KOPT-K1 (cell line): ENCODE data around the gene TMEM88.
"Not testable (repeated sequence)": the region's sequence is repeated elsewhere in the genome, so short reads cannot be mapped to it uniquely, and the experiment has no call there.

Experiments
- H3K27ac ChIP-seq: fragments of 200-600 bp; sonication (generic); 2 replicates; pipeline ENCODE4 v1.5.1; 2016; ENCODE audit warnings: antibody characterized with exemption, mild to moderate bottlenecking, low read depth, low read length; ENCODE audit not compliant: poor library complexity, severe bottlenecking
- H3K36me3 ChIP-seq: fragments of 200-600 bp; sonication (generic); 2 replicates; pipeline ENCODE4 v1.5.1; 2017; ENCODE audit warnings: antibody characterized with exemption, mild to moderate bottlenecking, low read length, moderate library complexity; ENCODE audit not compliant: insufficient read depth
- H3K9me3 ChIP-seq: fragments of 200-600 bp; sonication (generic); 2 replicates; pipeline ENCODE4 v1.5.1; 2017; ENCODE audit warnings: antibody characterized with exemption, low read length, mild to moderate bottlenecking; ENCODE audit not compliant: insufficient read depth, poor library complexity, severe bottlenecking

TMEM88 gene, protein sequence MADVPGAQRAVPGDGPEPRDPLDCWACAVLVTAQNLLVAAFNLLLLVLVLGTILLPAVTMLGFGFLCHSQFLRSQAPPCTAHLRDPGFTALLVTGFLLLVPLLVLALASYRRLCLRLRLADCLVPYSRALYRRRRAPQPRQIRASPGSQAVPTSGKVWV

DNA sequence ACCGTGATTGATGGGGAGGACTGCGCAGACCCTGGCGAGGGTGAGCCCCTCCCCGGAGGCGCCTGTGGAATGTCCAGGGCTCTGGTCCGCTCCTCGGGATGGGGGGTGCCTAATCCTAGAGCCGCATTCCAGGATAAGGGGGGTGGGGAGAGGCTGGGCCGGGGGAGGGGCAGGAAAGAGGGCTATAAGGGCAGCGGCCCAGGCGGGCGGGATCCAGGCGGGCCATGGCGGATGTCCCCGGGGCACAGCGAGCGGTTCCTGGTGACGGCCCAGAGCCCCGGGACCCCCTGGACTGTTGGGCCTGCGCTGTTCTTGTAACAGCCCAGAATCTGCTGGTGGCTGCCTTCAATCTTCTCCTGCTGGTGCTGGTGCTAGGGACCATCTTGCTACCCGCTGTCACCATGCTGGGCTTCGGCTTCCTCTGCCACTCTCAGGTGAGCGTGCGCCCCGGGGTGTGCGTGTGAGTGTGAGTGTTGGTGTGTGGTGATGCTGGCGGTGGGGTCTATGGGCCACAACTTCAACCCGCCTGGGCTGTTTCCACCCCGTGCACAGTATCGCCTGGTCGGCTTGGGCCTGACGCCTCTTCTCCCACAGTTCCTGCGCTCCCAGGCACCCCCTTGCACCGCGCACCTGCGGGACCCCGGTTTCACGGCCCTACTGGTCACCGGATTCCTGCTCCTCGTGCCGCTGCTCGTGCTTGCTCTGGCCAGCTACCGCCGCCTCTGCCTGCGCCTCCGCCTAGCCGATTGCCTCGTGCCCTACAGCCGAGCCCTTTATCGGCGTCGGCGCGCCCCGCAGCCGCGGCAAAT, at the start of gene TMEM88:
Gene TMEM88, plus strand, starts transcription at position 216 of the 809 bp plus-strand sequence. Its CDS starts 9 bp downstream, at position 225.
- Histone ChIP-seq H3K36me3 (peaks cover 43% of the 10 kb centered on the region), H3K27ac (no peak within 1 kb of the TSS), H3K9me3 (no peaks in the 10 kb centered on the region)

DNA sequence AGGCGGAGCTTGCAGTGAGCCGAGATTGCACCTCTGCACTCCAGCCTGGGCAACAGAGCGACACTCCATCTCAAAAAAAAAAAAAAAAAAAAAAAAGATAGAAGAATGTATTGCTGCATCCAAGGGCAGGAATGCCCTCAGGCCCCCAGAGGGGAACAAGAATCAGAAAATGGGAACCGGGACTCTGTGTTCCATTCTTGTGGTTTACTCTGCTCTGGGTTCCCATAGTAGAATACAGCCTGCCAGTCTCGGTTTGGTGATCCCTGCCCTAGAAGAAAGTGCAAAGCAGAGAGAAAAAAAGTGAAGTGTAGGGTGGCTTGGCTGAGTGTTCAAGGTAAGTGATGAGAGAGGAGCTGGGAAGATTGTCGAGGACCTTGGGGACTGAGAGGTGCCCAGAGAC, 48.3 kb upstream of the TMEM88 start:
- Histone ChIP-seq H3K9me3 (no peaks in the 10 kb centered on the region), H3K27ac (no peak overlapping the region), H3K36me3 (no peaks in the 10 kb centered on the region)

DNA sequence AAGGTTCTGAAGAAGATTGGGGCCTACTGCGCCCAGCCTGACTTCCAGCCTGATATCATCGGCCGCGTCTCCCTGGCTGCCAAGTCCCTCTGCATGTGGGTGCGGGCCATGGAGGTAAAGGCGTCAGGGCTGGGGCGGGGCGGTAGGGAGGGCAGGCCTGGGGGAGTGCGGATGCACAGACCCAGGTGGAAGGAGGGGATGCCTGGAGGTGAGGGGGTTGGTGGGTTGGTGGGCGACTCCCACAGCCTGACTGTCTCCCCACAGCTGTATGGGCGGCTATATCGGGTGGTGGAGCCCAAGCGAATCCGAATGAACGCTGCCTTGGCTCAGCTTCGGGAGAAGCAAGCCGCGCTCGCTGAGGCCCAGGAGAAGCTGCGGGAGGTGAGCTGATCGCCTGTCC, 47.7 kb upstream of the TMEM88 start:
- H3K9me3 ChIP-seq = no peaks in the 10 kb centered on the region
- no peaks in the 10 kb centered on the region for H3K36me3 ChIP-seq
- H3K27ac ChIP-seq = no peak overlapping the region

DNA sequence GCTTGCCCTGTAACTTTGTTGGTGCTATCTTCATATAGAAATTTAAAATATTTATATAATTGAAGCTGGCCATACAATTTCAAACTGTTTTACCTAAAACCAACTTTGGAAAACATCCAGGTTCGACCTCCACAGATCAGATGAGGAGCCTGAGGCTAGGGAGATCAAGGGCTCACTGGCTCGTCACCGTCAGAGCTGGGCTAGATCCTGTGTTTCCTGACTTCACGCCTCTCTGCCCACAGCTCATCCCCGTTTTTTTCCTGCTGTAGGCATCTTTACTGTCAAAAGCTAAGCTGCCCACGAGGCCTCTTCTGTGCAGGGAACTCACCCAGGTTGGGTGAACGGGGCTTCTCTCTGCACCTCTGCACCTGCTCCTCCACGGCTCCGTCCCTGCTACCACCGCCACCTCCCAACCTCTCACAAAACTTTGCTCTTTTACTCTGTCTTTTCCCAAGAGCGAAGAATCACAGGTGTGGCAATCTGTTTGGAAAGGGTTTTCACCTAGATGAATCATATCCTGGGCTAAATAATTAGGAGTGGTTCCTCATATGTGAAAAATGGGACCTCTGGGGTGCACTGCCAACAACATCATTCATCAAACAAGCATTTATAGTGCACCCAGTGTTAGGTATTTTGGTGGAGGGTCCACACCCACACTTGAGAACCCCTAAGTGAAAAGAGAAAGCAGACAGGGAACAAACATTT, 45.6 kb upstream of the TMEM88 start:
- H3K9me3 ChIP-seq = no peaks in the 10 kb centered on the region
- H3K36me3 ChIP-seq = no peaks in the 10 kb centered on the region
- no peak overlapping the region for H3K27ac ChIP-seq

DNA sequence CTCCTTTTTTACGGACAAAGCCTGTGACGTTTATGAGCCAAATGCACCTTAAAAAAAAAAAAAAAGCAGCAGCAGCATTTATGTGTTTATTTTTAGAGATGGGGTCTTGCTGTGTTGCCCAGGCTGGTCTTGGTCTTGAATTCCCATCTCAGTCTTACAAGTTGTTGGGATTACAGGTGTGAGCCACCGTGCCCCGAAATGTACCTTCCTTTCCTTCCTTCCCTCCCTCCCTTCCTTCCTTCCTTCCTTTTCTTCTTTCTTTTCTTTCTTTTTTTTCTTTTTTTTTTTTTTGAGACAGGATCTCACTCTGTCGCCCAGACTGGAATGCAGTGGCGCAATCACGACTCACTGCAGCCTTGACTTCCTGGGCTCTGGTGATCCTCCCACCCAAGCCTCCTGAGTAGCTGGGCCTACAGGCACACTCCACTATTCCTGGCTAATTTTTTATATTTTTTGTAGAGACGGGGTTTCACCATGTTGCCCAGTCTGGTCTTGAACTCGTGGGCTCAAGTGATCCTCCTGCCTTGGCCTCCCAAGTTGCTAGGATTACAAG, 45.0 kb upstream of the TMEM88 start:
- H3K9me3 ChIP-seq, H3K36me3 ChIP-seq, H3K27ac ChIP-seq: not testable (repeated sequence)

DNA sequence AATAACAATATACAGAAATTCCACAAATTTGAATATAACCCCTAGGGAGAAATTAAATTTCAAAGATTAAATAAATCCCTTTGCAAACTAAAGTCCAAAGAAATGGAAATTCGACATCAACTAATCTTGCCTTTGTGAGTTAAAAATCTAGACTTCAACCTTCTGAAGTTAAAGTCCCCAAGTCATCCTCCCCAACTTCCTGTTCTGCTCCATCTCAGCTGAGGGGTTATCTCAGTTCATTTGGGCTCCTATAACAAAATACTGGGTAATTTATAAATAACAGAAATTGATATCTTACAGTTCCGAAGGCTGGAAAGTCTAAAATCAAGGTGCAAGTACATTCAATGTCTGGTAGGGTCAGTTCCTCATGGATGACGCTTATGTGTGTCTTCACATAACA, 43.6 kb upstream of the TMEM88 start:
- no peaks in the 10 kb centered on the region for H3K9me3 ChIP-seq
- no peaks in the 10 kb centered on the region for H3K36me3 ChIP-seq
- H3K27ac ChIP-seq = no peak overlapping the region

DNA sequence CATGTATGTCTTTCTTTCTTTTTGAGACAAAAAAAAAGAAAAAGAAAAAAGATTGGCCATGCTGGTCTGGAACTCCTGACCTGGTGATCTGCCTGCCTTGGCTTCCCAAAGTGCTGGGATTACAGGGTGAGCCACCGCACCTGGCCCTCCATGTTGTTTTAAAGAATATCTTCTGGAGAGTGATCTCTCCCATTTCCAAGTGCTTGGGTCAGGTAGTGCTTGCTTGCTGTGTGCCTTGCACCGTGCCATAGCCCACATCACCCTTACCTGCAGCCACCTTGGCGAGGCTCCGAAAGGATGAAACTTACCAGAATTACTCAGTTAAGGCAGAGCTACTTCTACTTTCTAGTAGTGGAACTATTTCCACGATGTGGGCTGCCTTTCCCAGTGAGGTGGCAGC, 39.9 kb upstream of the TMEM88 start:
- Histone ChIP-seq H3K27ac (no peak overlapping the region), H3K36me3 (no peaks in the 10 kb centered on the region), H3K9me3 (no peaks in the 10 kb centered on the region)

DNA sequence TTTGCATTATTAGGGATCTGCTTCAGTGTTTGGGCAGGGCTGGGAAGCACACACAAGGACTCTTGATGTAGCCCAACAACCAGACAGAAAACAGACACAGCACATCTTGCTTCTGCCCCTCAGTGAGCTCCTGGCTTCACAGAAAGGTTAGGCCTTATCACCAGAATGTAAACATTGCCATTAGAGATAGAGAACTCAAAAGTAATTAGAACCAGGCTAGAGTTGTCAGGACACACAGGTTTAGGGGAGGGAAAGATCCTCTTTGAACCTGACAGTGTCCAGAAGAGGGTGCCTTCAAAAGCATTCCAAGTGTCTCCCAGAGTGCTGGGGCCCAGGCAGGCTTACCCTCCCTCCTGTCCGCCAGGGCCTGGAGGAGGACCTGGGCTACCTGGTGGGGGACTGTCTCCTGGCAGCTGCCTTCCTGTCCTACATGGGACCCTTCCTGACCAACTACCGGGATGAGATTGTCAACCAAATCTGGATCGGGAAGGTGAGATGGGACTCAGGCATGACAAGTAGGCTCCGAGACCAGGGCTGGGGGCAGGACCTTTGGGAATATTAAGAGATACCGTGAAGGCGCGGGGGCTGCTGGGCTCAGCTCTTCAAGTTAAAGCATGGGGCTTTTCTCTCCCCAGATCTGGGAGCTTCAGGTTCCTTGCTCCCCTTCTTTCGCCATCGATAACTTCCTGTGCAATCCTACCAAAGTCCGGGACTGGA, 37.8 kb upstream of the TMEM88 start:
- H3K9me3 ChIP-seq = no peaks in the 10 kb centered on the region
- H3K27ac ChIP-seq = no peak overlapping the region
- no peaks in the 10 kb centered on the region for H3K36me3 ChIP-seq

DNA sequence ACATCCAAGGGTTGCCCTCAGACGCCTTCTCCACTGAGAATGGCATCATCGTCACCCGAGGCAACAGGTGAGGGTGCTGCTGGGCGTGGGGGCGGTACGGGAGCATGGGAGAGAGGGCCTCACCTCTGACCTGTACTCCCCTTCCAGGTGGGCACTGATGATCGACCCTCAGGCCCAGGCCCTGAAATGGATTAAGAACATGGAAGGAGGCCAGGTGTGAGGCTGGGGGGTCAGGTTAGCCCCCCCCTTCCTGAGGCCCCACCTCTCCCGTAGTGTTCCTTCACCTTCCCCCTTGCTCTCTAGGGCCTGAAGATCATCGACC, 37.3 kb upstream of the TMEM88 start:
- no peak overlapping the region for H3K27ac ChIP-seq
- no peaks in the 10 kb centered on the region for H3K36me3 ChIP-seq
- no peaks in the 10 kb centered on the region for H3K9me3 ChIP-seq

DNA sequence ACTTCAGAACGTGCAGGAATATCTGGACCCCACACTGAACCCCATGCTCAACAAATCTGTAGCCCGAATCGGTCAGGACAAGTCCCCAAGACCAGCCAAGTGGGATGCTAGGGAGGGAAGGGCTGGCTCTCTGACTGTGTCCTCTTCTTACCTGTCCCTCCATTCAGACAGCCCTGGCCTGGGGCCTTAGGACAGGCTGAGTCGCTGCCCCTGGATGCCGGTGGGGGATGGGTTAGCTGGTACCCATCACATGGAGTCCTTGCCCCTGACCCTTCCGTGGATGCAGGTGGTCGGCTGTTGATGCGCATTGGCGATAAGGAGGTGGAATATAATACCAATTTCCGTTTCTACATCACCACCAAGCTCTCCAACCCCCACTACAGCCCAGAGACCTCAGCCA, 36.8 kb upstream of the TMEM88 start:
- no peak overlapping the region for H3K27ac ChIP-seq
- H3K36me3 ChIP-seq = no peaks in the 10 kb centered on the region
- no peaks in the 10 kb centered on the region for H3K9me3 ChIP-seq

DNA sequence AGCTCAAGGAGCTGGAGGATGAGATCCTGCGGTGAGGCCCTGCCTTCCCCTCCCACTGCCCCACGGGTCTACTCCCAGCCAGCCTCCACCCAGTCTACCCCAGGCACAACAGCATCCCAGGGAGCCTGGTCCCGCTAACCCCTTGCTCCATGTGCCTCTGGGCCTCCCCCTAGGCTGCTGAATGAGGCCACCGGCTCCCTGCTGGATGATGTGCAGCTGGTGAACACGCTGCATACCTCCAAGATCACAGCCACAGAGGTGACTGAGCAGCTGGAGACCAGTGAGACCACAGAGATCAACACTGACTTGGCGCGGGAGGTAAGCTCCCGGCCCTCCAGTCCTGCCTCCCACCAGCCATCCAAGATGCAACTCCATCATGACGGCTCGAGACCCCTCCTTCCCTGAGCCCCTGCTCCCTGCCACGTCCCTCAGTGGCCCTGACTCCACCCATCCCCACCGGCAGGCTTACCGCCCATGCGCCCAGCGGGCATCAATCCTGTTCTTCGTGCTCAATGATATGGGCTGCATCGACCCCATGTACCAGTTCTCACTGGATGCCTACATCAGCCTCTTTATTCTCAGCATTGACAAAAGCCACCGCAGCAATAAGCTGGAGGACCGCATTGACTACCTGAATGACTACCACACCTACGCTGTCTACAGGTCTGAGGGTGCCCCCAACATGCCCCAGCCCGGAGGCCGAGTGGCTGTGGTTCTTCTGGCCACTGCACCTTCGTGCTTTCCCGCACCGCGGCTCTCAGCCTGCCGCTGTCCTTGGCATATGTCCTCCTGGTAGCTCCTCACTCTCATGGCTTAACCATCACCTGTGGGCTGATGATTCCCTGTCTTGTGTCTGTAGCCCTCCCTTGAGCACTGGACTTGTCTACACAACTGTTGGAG, 35.9 kb upstream of the TMEM88 start:
- no peaks in the 10 kb centered on the region for H3K9me3 ChIP-seq
- H3K36me3 ChIP-seq = no peaks in the 10 kb centered on the region
- H3K27ac ChIP-seq = no peak overlapping the region

DNA sequence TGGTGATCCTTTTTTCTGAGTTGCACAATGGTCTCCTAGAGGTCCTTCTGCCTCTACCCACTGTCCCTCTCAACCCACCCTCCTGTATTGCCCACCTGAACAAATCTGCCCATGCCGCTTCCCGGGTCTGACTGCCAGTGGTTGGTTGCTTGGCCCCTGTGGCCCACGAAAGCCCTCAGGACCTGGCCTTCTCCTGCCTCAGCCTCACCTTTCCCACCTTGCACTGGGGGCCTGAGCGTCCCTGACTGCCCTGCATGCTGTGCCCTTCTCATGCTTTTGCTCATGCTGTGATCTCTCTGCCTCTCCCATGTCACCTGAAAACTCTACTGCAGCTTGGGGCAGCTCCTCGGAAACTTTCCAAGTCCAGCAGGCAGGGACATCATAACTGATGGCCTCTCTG, 34.6 kb upstream of the TMEM88 start:
- no peaks in the 10 kb centered on the region for H3K9me3 ChIP-seq
- H3K36me3 ChIP-seq = no peaks in the 10 kb centered on the region
- no peak overlapping the region for H3K27ac ChIP-seq

DNA sequence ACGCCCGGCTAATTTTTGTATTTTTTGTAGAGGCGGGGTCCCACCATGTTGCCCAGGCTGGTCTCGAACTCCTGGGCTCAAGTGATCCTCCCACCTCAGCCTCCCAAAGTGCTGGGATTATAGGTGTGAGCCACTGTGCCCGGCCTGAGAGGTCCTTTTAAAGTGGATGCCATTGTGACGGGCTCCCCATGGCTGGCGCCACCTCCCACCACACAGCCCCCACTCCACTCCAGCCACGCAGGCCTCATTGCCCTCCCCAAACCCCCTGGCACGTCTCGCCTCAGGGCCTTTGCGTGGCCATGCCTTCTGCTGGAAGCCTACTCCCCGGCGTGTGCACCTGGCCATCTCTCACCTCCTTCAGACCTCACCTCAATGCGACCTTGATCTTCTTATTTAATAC, 32.7 kb upstream of the TMEM88 start:
- Histone ChIP-seq H3K36me3 (no peaks in the 10 kb centered on the region), H3K27ac (no peak overlapping the region), H3K9me3 (no peaks in the 10 kb centered on the region)

DNA sequence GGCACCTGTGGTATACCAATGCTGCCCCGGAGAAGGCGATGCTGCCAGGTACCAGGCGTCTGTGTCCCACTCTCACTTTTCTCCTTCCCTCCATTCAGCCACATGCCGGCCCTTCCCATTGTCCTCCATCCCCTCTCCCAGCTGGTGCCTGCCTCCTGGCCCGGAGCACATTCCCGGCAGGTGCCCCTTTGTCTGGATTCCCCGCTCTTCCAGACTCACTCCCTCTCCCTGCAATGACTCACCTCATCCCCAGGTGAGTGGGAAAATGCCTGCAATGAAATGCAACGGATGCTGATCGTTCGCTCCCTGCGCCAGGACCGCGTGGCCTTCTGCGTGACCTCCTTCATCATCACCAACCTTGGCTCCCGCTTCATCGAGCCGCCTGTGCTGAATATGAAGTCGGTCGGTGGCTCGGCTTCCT, 31.3 kb upstream of the TMEM88 start:
- no peaks in the 10 kb centered on the region for H3K36me3 ChIP-seq
- H3K27ac ChIP-seq = no peak overlapping the region
- H3K9me3 ChIP-seq = no peaks in the 10 kb centered on the region
